ENCODE results near the gene ACO1.

DNA sequence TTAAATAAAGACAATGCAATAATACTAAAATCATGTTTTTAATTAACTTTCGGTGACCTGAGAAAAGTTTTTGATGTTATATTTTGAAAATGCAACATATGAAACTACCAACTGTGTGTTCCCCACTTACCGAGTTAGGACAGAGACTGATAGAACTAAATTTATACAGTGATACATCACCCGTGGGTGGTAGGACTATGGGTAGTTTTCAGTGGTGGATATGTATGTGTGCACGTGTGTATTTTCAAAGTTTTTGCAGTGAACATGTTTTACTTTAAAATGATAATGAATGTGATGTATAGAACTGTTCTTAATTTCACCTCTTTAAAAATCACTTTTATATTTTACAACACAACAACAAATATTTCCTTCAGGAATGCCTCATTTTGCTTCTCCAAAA, 25.0 kb upstream of the ACO1 start:
- TF ChIP-seq POLR2A (IDR thresholded peaks at IDR 0.05) = no peak
- no peak for TF ChIP-seq CTCF (IDR thresholded peaks at IDR 0.05)
